ENCODE measurements around the gene PAPOLG. TPM values are rescaled to one million over a fixed set of nuclear protein-coding genes. Genes with fewer than 3 reads are reported as not detected.

The PAPOLG gene
- total RNA-seq, 5 donors from 2014 or later (not counting 1 experiment from before 2014, with no cell fraction given) = 20.6 to 34.8 (median 29.6) TPM

DNA sequence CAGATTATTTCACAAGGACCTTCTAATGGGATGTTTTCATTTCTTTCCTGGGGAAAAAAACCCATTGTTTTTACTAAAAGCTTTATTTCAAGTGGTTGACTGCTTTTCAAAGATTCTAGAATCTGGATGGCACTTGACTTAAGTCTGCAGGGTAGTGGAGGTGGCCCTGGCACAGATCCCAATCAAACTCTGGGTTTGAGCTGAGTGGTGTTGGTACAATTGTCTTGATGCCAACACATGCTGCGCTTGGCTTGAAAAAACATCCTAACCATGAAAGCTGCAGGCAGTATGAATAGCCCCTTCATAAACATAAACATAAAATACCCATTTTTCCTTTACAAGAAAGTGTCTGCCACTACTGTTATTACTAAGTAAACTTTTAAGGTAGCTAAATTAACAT lies 3.6 kb downstream of the PAPOLG start:
- peaks cover 43 to 67% (median 55%) of the 10 kb centered on the region in 3 donors for H3K4me1 Mint-ChIP-seq
- Histone ChIP-seq H3K27ac (ENCODE audit: low read length) (no peak overlapping the region), H3K4me1 (ENCODE audit: control insufficient read depth in 1 of 2, extremely low read depth in 1 of 2, insufficient read depth in 2 of 2, low read length in 2 of 2) (peaks cover 13 to 16% of the 10 kb centered on the region in 2 experiments), H3K4me3 (ENCODE audit: control insufficient read depth in 1 of 2, extremely low read depth in 1 of 2, low read length in 1 of 2) (no peak overlapping the region), H3K27me3 (replicated peaks in 1 of 2; ENCODE audit: control insufficient read depth in 2 of 2, extremely low read depth in 1 of 2, insufficient read depth in 2 of 2, low read length in 1 of 2) (no peaks in the 10 kb centered on the region), H3K36me3 (ENCODE audit: control insufficient read depth in 2 of 2, extremely low read depth in 1 of 2, insufficient read depth in 1 of 2, low read length in 1 of 2) (peaks cover 0 to 38% of the 10 kb centered on the region in 2 donors), H3K9me3 (no peaks in the 10 kb centered on the region)
- no peaks in the 10 kb centered on the region for H3K9me3 Mint-ChIP-seq
- no peak overlapping the region for H3K27ac Mint-ChIP-seq
- ATAC-seq (replicated peaks in 1 of 4) (no peak), DNase-seq (no peak)
- no peak overlapping the region for H3K4me3 Mint-ChIP-seq
- whole genome bisulfite sequencing (ENCODE audit: insufficient coverage) = 100% methylated on average over 1 of the region's 1 CpG
- CTCF ChIA-PET = interaction anchor here in 1 of 2 donors (0.6 kb wide), 1 partner anchor 196 kb away, joined by 3 read pairs; no protein-coding TSS in a partner anchor
- no peaks in the 10 kb centered on the region for H3K27me3 Mint-ChIP-seq
- H3K36me3 Mint-ChIP-seq = peaks cover 30% of the 10 kb centered on the region
- POLR2A ChIA-PET = interaction anchor here (0.7 to 1.0 kb wide), 2 partner anchors 60 to 492 kb away, joined by 3 to 4 read pairs; no protein-coding TSS in a partner anchor

DNA sequence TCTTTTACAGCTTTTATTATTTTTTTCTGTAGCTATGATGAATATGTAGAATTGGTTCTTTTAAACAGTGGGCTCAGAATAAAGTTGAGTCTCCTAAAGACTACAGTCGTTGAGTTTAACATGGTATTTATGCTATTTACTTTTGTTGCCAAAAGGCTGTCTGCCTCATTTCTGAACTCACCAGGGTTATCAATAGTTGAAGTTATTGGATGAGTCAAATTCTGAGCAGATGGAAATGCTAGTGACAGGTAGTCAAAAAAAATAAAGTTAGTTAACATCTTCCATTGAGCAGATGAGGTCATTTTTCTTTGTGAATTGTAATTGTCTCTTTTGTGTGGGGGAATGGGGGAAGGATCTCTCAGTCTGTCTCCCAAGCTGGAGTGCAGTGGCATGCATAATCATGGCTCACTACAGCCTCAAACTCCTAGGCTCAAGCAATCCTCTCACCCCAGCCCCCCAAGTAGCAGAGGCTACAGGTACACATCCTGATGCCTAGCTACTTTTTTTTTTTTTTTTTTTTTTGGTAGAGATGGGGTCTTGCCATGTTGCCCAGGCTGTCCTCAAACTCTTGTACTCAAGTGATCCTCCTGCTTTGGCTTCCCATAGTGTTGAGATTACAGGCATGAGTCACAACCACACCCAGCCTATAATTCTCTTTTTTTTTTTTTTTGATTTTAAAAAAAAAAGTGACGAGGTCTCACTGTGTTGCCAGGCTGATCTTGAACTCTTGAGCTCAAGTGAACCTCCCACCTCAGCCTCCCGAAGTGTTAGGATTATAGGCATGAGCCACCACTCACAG lies 8.9 kb downstream of the PAPOLG start:
- no peaks in the 10 kb centered on the region for H3K27me3 Mint-ChIP-seq
- peaks cover 42 to 57% (median 48%) of the 10 kb centered on the region in 3 donors for H3K4me1 Mint-ChIP-seq
- H3K36me3 Mint-ChIP-seq = peaks cover 54% of the 10 kb centered on the region

DNA sequence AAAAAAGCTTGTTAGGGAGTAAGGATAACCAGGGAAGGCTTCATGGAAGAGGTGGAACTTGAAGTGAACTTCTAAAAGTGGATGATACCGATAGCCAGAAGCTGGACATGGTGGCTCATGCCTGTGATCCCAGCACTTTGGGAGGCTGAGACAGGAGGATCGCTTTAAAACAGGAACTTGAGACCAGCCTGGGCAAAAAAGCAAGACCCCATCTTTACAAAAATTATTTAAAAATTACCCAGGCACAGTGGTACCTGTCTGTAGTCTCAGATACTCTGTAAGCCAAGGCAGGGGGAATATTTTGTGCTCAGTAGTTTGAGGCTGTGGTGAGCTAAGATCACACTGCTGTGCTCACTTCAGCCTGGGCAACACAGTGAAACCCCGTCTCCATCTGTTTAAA lies 10.2 kb downstream of the PAPOLG start:
- Mint-ChIP-seq H3K4me3 (no peak overlapping the region), H3K27me3 (no peaks in the 10 kb centered on the region), H3K9me3 (no peaks in the 10 kb centered on the region), H3K4me1 (peaks cover 31 to 49% (median 40%) of the 10 kb centered on the region in 3 donors), H3K36me3 (peaks cover 51% of the 10 kb centered on the region), H3K27ac (no peak overlapping the region)
- Histone ChIP-seq H3K36me3 (ENCODE audit: control insufficient read depth in 2 of 2, extremely low read depth in 1 of 2, insufficient read depth in 1 of 2, low read length in 1 of 2) (peaks cover 0 to 74% of the 10 kb centered on the region in 2 donors), H3K9me3 (no peaks in the 10 kb centered on the region), H3K4me3 (ENCODE audit: control insufficient read depth in 1 of 2, extremely low read depth in 1 of 2, low read length in 1 of 2) (no peak overlapping the region), H3K27me3 (replicated peaks in 1 of 2; ENCODE audit: control insufficient read depth in 2 of 2, extremely low read depth in 1 of 2, insufficient read depth in 2 of 2, low read length in 1 of 2) (no peaks in the 10 kb centered on the region), H3K27ac (ENCODE audit: low read length) (no peak overlapping the region), H3K4me1 (ENCODE audit: control insufficient read depth in 1 of 2, extremely low read depth in 1 of 2, insufficient read depth in 2 of 2, low read length in 2 of 2) (peaks cover 0 to 5% of the 10 kb centered on the region in 2 experiments)
- POLR2A ChIA-PET = interaction anchor here in 1 of 2 donors (0.6 to 1.6 kb wide), 3 partner anchors 10 to 25 kb away, joined by 3 to 17 read pairs (median 5); partner anchors contain the start of gene PAPOLG
- DNase-seq (no peak), ATAC-seq (replicated peaks in 1 of 4) (no peak)
- WGBS (ENCODE audit: insufficient coverage) = 100% methylated on average over 1 of the region's 3 CpGs
- CTCF ChIA-PET = interaction anchor here (0.6 to 1.4 kb wide), 4 partner anchors 90 to 233 kb away, joined by 3 to 5 read pairs (median 3); no protein-coding TSS in a partner anchor

More for the DNA sequence above, 8.9 kb downstream of the PAPOLG start:
- no peaks in the 10 kb centered on the region for H3K9me3 Mint-ChIP-seq
- H3K27ac ChIP-seq (ENCODE audit: low read length) = no peak overlapping the region
- H3K9me3 ChIP-seq = no peaks in the 10 kb centered on the region
- ChIA-PET POLR2A (interaction anchor here (0.6 to 1.6 kb wide), 4 partner anchors 9 to 86 kb away, joined by 4 to 17 read pairs (median 6); partner anchors contain the start of gene PAPOLG (in 1 of the 2)), CTCF (interaction anchor here (0.7 to 1.1 kb wide), 3 partner anchors 98 to 490 kb away, joined by 4 to 6 read pairs (median 5); no protein-coding TSS in a partner anchor)
- no peak overlapping the region for H3K4me3 ChIP-seq (ENCODE audit: control insufficient read depth in 1 of 2, extremely low read depth in 1 of 2, low read length in 1 of 2)
- H3K27ac Mint-ChIP-seq = peak overlapping the region in 1 of 2 donors; percentile 22
- peaks cover 0 to 80% of the 10 kb centered on the region in 2 donors for H3K36me3 ChIP-seq (ENCODE audit: control insufficient read depth in 2 of 2, extremely low read depth in 1 of 2, insufficient read depth in 1 of 2, low read length in 1 of 2)
- ATAC-seq (replicated peaks in 1 of 4) (no peak), DNase-seq (no peak)
- peaks cover 0 to 5% of the 10 kb centered on the region in 2 experiments for H3K4me1 ChIP-seq (ENCODE audit: control insufficient read depth in 1 of 2, extremely low read depth in 1 of 2, insufficient read depth in 2 of 2, low read length in 2 of 2)
- WGBS (ENCODE audit: insufficient coverage) = 83% methylated on average over 1 of the region's 3 CpGs
- no peaks in the 10 kb centered on the region for H3K27me3 ChIP-seq (replicated peaks in 1 of 2; ENCODE audit: control insufficient read depth in 2 of 2, extremely low read depth in 1 of 2, insufficient read depth in 2 of 2, low read length in 1 of 2)
- no peak overlapping the region for H3K4me3 Mint-ChIP-seq

DNA sequence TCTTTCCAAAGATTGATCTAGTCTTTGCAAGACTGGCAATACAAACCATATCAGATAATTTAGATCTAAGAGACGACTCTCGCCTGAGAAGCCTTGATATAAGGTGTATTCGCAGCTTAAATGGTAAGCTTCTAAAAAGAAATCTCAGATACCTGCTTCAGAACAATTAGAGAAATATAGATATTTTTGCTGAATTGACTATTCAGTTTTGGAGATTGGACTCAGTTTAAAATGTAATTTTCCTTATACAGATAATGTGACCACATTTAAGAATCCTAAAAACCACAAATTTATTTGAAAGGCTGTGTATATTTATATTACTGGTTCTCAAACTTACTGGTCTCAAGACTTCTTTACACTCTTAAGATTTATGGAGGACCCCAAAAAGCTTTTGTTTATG lies 15.4 kb downstream of the PAPOLG start:
- ChIA-PET CTCF (interaction anchor here (0.5 to 1.2 kb wide), 2 partner anchors 15 to 33 kb away, joined by 4 to 7 read pairs; partner anchors contain the start of gene PAPOLG (in 1 of the 2)), POLR2A (no interaction called here)
- Histone ChIP-seq H3K4me3 (ENCODE audit: control insufficient read depth in 1 of 2, extremely low read depth in 1 of 2, low read length in 1 of 2) (no peak overlapping the region), H3K27me3 (replicated peaks in 1 of 2; ENCODE audit: control insufficient read depth in 2 of 2, extremely low read depth in 1 of 2, insufficient read depth in 2 of 2, low read length in 1 of 2) (no peaks in the 10 kb centered on the region), H3K36me3 (ENCODE audit: control insufficient read depth in 2 of 2, extremely low read depth in 1 of 2, insufficient read depth in 1 of 2, low read length in 1 of 2) (peaks cover 18 to 79% of the 10 kb centered on the region in 2 donors), H3K27ac (ENCODE audit: low read length) (no peak overlapping the region), H3K9me3 (no peaks in the 10 kb centered on the region), H3K4me1 (ENCODE audit: control insufficient read depth in 1 of 2, extremely low read depth in 1 of 2, insufficient read depth in 2 of 2, low read length in 2 of 2) (no peaks in the 10 kb centered on the region)
- no peak for DNase-seq
- no peak for ATAC-seq (replicated peaks in 1 of 4)
- Mint-ChIP-seq H3K36me3 (peaks cover 53% of the 10 kb centered on the region), H3K4me1 (peaks cover 21 to 25% (median 24%) of the 10 kb centered on the region in 3 donors), H3K27me3 (no peaks in the 10 kb centered on the region), H3K27ac (no peak overlapping the region), H3K4me3 (no peak overlapping the region), H3K9me3 (no peaks in the 10 kb centered on the region)
- no CpG with 5 or more reads among the region's 3 CpGs for WGBS (ENCODE audit: insufficient coverage)

DNA sequence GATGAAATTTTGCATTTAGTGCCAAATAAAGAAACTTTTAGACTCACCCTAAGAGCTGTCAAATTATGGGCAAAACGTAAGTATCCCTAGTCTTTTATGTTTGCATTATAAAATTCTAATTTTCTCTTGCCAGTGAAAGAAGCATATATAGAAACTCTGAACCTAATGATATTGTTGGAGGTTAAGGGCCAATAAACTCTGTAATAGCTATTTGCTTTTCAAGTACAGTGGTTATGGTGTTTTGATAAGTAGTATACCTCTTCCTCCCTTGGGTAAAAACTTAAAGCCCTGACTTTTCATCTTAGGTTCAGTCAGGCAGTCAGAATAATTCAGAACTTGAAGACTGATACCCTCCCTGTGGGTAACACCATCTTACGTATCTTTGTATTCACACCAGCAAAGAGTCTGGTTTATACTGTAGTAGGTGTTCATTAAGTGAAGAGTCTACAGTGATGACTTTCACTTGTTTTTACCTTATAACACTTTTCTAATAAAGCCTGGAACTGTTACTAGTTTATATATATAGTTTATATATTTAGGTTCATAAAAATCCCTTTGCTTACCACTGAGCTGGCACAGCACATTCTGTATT lies 19.1 kb downstream of the PAPOLG start:
- Histone ChIP-seq H3K4me3 (ENCODE audit: control insufficient read depth in 1 of 2, extremely low read depth in 1 of 2, low read length in 1 of 2) (no peak overlapping the region), H3K27ac (ENCODE audit: low read length) (no peak overlapping the region), H3K27me3 (replicated peaks in 1 of 2; ENCODE audit: control insufficient read depth in 2 of 2, extremely low read depth in 1 of 2, insufficient read depth in 2 of 2, low read length in 1 of 2) (no peaks in the 10 kb centered on the region), H3K36me3 (ENCODE audit: control insufficient read depth in 2 of 2, extremely low read depth in 1 of 2, insufficient read depth in 1 of 2, low read length in 1 of 2) (peaks cover 18 to 84% of the 10 kb centered on the region in 2 donors), H3K4me1 (ENCODE audit: control insufficient read depth in 1 of 2, extremely low read depth in 1 of 2, insufficient read depth in 2 of 2, low read length in 2 of 2) (no peaks in the 10 kb centered on the region), H3K9me3 (no peaks in the 10 kb centered on the region)
- H3K27ac Mint-ChIP-seq = no peak overlapping the region
- peaks cover 55% of the 10 kb centered on the region for H3K36me3 Mint-ChIP-seq
- H3K27me3 Mint-ChIP-seq = no peaks in the 10 kb centered on the region
- no CpG with 5 or more reads among the region's 2 CpGs for WGBS (ENCODE audit: insufficient coverage)
- no peak for DNase-seq
- CTCF ChIA-PET = no interaction called here
- peaks cover 0 to 3% (median under 1%) of the 10 kb centered on the region in 3 donors for H3K4me1 Mint-ChIP-seq
- no peaks in the 10 kb centered on the region for H3K9me3 Mint-ChIP-seq
- no peak for ATAC-seq (replicated peaks in 1 of 4)
- POLR2A ChIA-PET = no interaction called here
- H3K4me3 Mint-ChIP-seq = no peak overlapping the region

DNA sequence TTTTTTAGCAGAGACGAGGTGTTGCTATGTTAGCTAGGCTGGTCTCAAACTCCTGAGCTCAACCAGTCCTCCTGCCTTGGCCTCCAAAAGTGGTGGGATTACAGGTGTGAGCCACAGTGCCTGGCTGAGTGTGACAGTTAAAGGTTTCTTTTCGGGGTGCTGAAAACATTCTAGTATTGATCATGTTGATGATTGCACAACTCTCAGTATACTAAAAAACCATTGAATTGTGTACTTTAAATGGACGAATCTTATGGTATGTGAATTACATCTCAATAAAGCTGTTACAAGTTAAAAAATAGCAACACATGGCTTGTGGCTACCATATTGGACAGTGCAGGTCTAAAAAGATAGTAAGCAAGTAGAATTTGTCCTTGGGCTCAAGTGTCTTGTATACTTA lies 22.3 kb downstream of the PAPOLG start:
- ATAC-seq (replicated peaks in 1 of 4) (no peak), DNase-seq (no peak)
- Histone ChIP-seq H3K27me3 (replicated peaks in 1 of 2; ENCODE audit: control insufficient read depth in 2 of 2, extremely low read depth in 1 of 2, insufficient read depth in 2 of 2, low read length in 1 of 2) (no peaks in the 10 kb centered on the region), H3K4me3 (ENCODE audit: control insufficient read depth in 1 of 2, extremely low read depth in 1 of 2, low read length in 1 of 2) (no peak overlapping the region), H3K4me1 (ENCODE audit: control insufficient read depth in 1 of 2, extremely low read depth in 1 of 2, insufficient read depth in 2 of 2, low read length in 2 of 2) (no peaks in the 10 kb centered on the region), H3K36me3 (ENCODE audit: control insufficient read depth in 2 of 2, extremely low read depth in 1 of 2, insufficient read depth in 1 of 2, low read length in 1 of 2) (peaks cover 10 to 77% of the 10 kb centered on the region in 2 donors), H3K9me3 (no peaks in the 10 kb centered on the region), H3K27ac (ENCODE audit: low read length) (no peak overlapping the region)
- Mint-ChIP-seq H3K4me1 (peaks cover 0 to 1% (median 0%) of the 10 kb centered on the region in 3 donors), H3K4me3 (no peak overlapping the region), H3K27ac (no peak overlapping the region), H3K9me3 (no peaks in the 10 kb centered on the region), H3K36me3 (peaks cover 50% of the 10 kb centered on the region), H3K27me3 (no peaks in the 10 kb centered on the region)
- WGBS (ENCODE audit: insufficient coverage) = no CpG with 5 or more reads among the region's 3 CpGs
- POLR2A ChIA-PET = interaction anchor here in 1 of 2 donors (1.5 kb wide), 1 partner anchor 109 kb away, joined by 5 read pairs; no protein-coding TSS in a partner anchor
- CTCF ChIA-PET = interaction anchor here (0.6 to 1.0 kb wide), 4 partner anchors 11 to 989 kb away, joined by 3 to 4 read pairs (median 4); no protein-coding TSS in a partner anchor

All from T-cell (primary cell).